Common myeloid progenitor, CD34-positive (primary cell): ENCODE results near the gene ASCC2.

Experiments used
- CTCF ChIA-PET: fragments of 350-600 bp; sonication (Branson Sonifier 250); formaldehyde crosslinking; loops from one replicate; lab custom pipeline; 2021; ENCODE audit warnings: antibody characterized with exemption; lab: Charles Lee
- POLR2A ChIA-PET: fragments of 350-600 bp; sonication (Branson Sonifier 250); formaldehyde crosslinking; loops from one replicate; lab custom pipeline; 2021; ENCODE audit warnings: antibody characterized with exemption; lab: Charles Lee
- DNase-seq, 3 donors: peaks; one replicate each; pipeline versions ENCODE4 v3.0.0 to v3.0.0-alpha.2; 2013
- H3K27ac ChIP-seq, 2 experiments: 1 replicate in 1 of 2; 2 replicates in 1 of 2; pipeline ENCODE4 v1.7.0; 2013; ENCODE audit warnings: inconsistent platforms in 2 of 2, low read length in 2 of 2, mild to moderate bottlenecking in 2 of 2, low read depth in 1 of 2, moderate library complexity in 1 of 2; ENCODE audit not compliant: severe bottlenecking in 2 of 2, insufficient read depth in 1 of 2, poor library complexity in 1 of 2
- H3K27me3 ChIP-seq, 5 experiments: replicated peaks in 2 of 5; 1 replicate in 3 of 5; 2 replicates in 2 of 5; pipeline versions ENCODE4 v1.6.1 to v1.7.0; 2013; ENCODE audit warnings: low read length in 4 of 5, mild to moderate bottlenecking in 2 of 5, moderate library complexity in 2 of 5, inconsistent platforms in 1 of 5; ENCODE audit not compliant: insufficient read depth in 5 of 5, control insufficient read depth in 4 of 5
- H3K36me3 ChIP-seq, 4 experiments: 1 replicate in 2 of 4; 2 replicates in 2 of 4; pipeline versions ENCODE4 v1.6.1 to v1.7.0; 2013; ENCODE audit warnings: low read length in 3 of 4, control low read depth in 1 of 4, mild to moderate bottlenecking in 1 of 4; ENCODE audit not compliant: control insufficient read depth in 4 of 4, insufficient read depth in 4 of 4
- H3K4me1 ChIP-seq, 4 experiments: 1 replicate in 3 of 4; 2 replicates in 1 of 4; pipeline versions ENCODE4 v1.6.1 to v1.7.1; 2013; ENCODE audit warnings: low read length in 3 of 4, mild to moderate bottlenecking in 3 of 4, control low read depth in 1 of 4, inconsistent platforms in 1 of 4, moderate library complexity in 1 of 4; ENCODE audit not compliant: control insufficient read depth in 4 of 4, insufficient read depth in 4 of 4; ENCODE audit errors: control extremely low read depth in 1 of 4
- H3K4me3 ChIP-seq, 7 experiments: 1 replicate in 4 of 7; 2 replicates in 3 of 7; pipeline versions ENCODE4 v1.5.1 to v1.7.0; 2013; ENCODE audit warnings: mild to moderate bottlenecking in 7 of 7, low read length in 6 of 7, moderate library complexity in 6 of 7, inconsistent platforms in 2 of 7, low read depth in 2 of 7, control low read depth in 1 of 7; ENCODE audit not compliant: insufficient read depth in 4 of 7, control insufficient read depth in 1 of 7; ENCODE audit errors: extremely low read depth in 1 of 7
- H3K9me3 ChIP-seq, 5 experiments: 1 replicate in 4 of 5; 2 replicates in 1 of 5; pipeline versions ENCODE4 v1.6.1 to v1.7.1; 2013; ENCODE audit warnings: low read length in 4 of 5, mild to moderate bottlenecking in 2 of 5, inconsistent platforms in 1 of 5, low read depth in 1 of 5, moderate library complexity in 1 of 5; ENCODE audit not compliant: control insufficient read depth in 4 of 5, insufficient read depth in 2 of 5; ENCODE audit errors: control extremely low read depth in 1 of 5
- WGBS: methylation state at CpG from one replicate; pipeline ENCODE4 v1.1.5; 2013; ENCODE audit not compliant: insufficient coverage; 5-methylcytosine and 5-hydroxymethylcytosine counted together

ASCC2 gene

DNA sequence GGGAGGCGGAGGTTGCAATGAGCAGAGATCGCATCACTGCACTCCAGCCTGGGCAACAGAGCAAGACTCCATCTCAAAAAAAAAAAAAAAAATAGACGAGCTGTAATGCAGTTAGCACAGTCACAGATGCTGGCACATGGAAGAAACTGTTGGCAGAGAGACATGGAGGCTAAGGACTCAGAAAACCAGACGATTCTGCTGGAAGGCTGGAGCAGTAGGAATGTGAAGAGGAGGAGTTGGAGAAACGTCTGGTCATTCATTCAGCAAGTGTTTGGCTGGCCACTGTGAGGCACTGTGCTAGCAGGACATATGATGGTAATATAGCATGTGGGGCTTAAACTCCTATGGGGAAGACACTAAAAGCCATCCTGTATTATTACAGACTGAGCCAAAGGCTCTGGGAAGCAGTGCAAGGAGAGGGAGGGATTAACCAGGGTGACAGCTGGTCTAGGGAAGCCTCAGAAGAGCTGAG lies 65.9 kb downstream of the ASCC2 start:
- WGBS = 75% methylated on average over 4 of the region's 5 CpGs
- no peaks in the 10 kb centered on the region for H3K9me3 ChIP-seq
- no peak overlapping the region for H3K4me3 ChIP-seq
- peaks cover 0 to 13% (median 11%) of the 10 kb centered on the region in 4 experiments for H3K4me1 ChIP-seq
- ChIA-PET POLR2A (no interaction called here), CTCF (interaction anchor here (1.5 to 1.8 kb wide), 3 partner anchors 10 to 233 kb away, joined by 3 to 8 read pairs (median 6); no protein-coding TSS in a partner anchor)
- H3K27ac ChIP-seq = no peak overlapping the region
- H3K36me3 ChIP-seq = peaks cover 0 to 15% (median 13%) of the 10 kb centered on the region in 4 experiments
- H3K27me3 ChIP-seq = no peaks in the 10 kb centered on the region
- DNase-seq = peak in 2 of 3 donors; percentile 9 to 13

DNA sequence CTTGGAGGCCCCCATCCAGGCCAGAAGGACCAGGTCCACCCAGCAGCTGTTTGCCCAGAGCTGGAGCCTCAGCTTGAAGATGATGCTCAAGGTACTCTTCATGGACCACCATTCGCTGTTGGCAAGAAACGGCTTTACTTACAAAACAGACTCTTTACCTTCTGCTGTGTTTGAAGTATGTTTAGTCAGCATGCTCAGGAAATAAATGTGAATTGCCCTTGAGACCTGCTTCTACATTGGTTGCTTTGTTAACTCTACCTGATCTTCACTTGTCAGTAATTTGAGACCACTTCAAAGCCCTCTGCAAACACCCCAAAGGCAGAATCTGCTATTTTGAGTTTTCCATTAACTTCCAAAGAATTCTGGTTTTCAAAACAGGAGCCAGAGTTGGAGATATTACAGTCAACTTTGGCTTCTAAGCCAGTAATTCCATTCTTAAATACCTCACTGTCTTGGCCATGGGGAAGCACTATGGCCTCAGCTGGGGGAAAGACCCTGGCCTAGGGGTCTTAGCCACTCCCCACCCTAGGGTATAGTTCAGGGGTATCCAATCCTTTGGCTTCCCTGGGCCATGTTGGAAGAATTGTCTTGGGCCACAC lies 68.3 kb downstream of the ASCC2 start:
- POLR2A ChIA-PET = no interaction called here
- peaks cover 0 to 15% (median 13%) of the 10 kb centered on the region in 4 experiments for H3K36me3 ChIP-seq
- no peak overlapping the region for H3K4me3 ChIP-seq
- DNase-seq = no peak
- H3K27ac ChIP-seq = no peak overlapping the region
- H3K4me1 ChIP-seq = peaks cover 0 to 24% (median 20%) of the 10 kb centered on the region in 4 experiments
- no peaks in the 10 kb centered on the region for H3K9me3 ChIP-seq
- CTCF ChIA-PET = interaction anchor here (0.7 to 1.4 kb wide), 3 partner anchors 20 to 80 kb away, joined by 3 to 5 read pairs (median 4); no protein-coding TSS in a partner anchor
- no CpG with 5 or more reads among the region's 2 CpGs for WGBS
- no peaks in the 10 kb centered on the region for H3K27me3 ChIP-seq

DNA sequence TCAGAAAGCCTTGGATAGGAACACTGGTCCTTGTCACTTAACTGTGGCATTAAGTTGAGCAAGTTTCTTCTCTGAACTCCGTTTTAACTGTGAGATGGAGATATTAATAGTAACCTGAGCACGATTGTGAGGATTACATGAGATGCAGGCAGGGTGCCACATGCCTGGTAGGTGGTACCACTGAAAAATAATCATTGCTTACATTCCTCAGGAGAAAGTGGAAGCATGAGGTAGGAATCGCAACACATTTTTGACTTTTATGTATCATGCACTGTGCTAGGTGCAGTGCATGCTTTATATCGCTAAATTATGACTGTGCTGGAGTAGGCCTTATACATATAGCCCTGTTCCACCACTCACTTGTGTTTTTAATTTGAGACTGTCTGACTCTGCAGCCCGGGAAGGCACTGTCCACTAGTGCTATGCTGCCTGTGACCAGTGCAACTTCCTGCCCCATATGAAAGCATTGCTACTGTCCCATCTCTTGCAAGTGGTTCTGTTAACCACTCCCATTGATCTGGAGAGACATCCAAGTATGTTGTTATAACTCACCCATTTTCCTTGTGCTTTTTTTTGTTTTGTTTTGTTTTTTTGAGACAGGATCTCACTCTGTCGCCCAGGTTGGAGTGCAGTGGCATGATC lies 69.9 kb downstream of the ASCC2 start:
- peaks cover 0 to 15% (median 13%) of the 10 kb centered on the region in 4 experiments for H3K36me3 ChIP-seq
- H3K27me3 ChIP-seq = no peaks in the 10 kb centered on the region
- POLR2A ChIA-PET = no interaction called here
- no peak for DNase-seq
- H3K9me3 ChIP-seq = no peaks in the 10 kb centered on the region
- whole genome bisulfite sequencing = 47% methylated on average over 4 of the region's 6 CpGs
- H3K27ac ChIP-seq = peak overlapping the region in 1 of 2 experiments; percentile 91
- CTCF ChIA-PET = no interaction called here
- peak overlapping the region in 6 of 7 experiments; percentile 85 to 97 (median 95) for H3K4me3 ChIP-seq
- H3K4me1 ChIP-seq = peaks cover 0 to 28% (median 21%) of the 10 kb centered on the region in 4 experiments

DNA sequence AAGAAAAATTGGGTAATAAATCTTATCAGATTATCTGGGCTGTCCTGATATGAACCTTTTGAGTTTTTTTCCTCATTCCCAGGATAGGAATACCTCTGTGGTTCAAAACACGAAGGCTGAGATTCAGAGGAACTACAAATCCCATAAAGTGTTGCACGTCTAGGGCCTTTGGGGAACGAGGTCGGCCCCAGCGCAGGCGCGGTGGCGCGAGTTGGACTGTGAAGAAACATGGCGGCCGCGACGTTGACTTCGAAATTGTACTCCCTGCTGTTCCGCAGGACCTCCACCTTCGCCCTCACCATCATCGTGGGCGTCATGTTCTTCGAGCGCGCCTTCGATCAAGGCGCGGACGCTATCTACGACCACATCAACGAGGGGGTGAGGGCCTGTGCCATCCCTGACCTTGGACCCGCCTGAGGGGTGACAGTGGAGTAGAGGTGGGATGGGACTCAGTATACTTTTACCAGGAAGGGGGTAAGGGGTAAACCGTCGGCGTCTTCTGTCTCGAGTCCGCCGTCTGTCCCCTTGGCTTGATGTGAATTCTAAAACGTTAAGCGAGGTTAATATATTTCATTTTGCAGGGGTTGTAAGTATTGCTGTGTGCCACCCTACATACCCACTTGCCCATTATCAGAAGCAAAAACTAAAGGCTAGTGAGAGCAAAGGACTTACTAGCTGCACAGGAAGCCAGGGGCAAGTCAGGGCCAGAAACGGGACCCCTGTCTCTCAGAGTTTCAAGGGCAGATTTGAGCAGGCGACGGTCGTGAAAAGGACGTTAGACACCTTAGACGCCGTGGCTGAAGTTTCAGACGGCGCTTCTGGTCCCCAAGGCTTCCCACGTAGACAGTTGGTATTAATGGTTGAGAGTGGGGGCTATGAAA lies 70.7 kb downstream of the ASCC2 start, which contains the start of gene UQCR10:
TSS of gene UQCR10 (plus strand) at position 199 of the 881 bp plus-strand sequence. CDS start at position 229, 30 bp downstream.
- DNase-seq = peak; percentile 93 to 95 (median 93)
- peaks cover 0 to 15% (median 13%) of the 10 kb centered on the region in 4 experiments for H3K36me3 ChIP-seq
- under 1% methylated on average over 20 of the region's 46 CpGs for WGBS

DNA sequence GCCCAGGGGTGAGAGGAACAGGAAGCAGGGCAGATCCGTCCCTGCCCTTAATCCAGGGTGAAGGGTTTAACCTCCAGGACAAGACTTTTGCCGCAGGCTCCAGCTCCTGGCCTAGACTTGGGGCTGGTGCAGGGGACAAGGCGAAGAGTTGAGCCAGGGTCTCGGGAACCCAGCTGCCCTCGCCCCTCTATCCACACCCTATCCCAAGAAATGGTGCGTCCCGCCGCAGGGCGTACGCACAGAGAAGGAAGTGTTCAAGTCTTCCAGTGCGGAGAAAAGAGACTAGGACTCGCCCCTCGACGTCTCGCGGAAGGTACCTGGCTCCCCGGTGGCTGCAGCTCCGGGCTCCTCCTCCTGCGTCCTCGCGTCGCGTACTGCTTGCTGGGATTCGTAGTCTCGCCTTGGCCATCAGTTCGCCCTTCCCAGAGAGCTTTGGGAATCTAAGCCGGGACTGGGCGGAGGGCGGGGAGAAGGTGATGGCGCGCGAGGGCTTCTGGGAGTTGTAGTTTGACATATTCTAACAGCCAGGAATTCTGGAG lies 71.4 kb downstream of the ASCC2 start, which contains the start of gene ZMAT5:
TSS of gene ZMAT5 (minus strand) at position 376 of the 539 bp plus-strand sequence. CDS start 18,463 bp downstream, outside the sequence.
- no peaks in the 10 kb centered on the region for H3K9me3 ChIP-seq

More for the DNA sequence above, 70.7 kb downstream of the ASCC2 start, which contains the start of gene UQCR10:
- POLR2A ChIA-PET = interaction anchor here (1.7 kb wide), 1 partner anchor 34 kb away, joined by 6 read pairs; no protein-coding TSS in a partner anchor
- H3K4me3 ChIP-seq = peak within 1 kb of the TSS; percentile 85 to 97 (median 95)
- H3K27ac ChIP-seq = peak within 1 kb of the TSS; percentile 82 to 91
- peaks cover 0 to 28% (median 21%) of the 10 kb centered on the region in 4 experiments for H3K4me1 ChIP-seq
- H3K27me3 ChIP-seq = no peaks in the 10 kb centered on the region
- CTCF ChIA-PET = interaction anchor here (0.7 kb wide), 1 partner anchor 236 kb away, joined by 3 read pairs; no protein-coding TSS in a partner anchor
- H3K9me3 ChIP-seq = no peaks in the 10 kb centered on the region

More for the DNA sequence above, 71.4 kb downstream of the ASCC2 start, which contains the start of gene ZMAT5:
- Histone ChIP-seq H3K27me3 (no peaks in the 10 kb centered on the region), H3K4me1 (peaks cover 0 to 28% (median 21%) of the 10 kb centered on the region in 4 experiments), H3K27ac (peak within 1 kb of the TSS; percentile 82 to 91), H3K4me3 (peak within 1 kb of the TSS; percentile 85 to 97 (median 95)), H3K36me3 (peaks cover 0 to 15% (median 13%) of the 10 kb centered on the region in 4 experiments)
- under 1% methylated on average over 31 of the region's 32 CpGs for WGBS
- POLR2A ChIA-PET = interaction anchor here (1.0 to 1.7 kb wide), 2 partner anchors 12 to 33 kb away, joined by 3 to 6 read pairs; no protein-coding TSS in a partner anchor
- peak; percentile 94 to 97 (median 96) for DNase-seq
- CTCF ChIA-PET = interaction anchor here (0.7 to 0.9 kb wide), 2 partner anchors 44 to 236 kb away, joined by 3 read pairs; no protein-coding TSS in a partner anchor
